SK-N-SH (cell line): ENCODE data around the gene MGAT4B.

ENCODE experiments used
- CTCF ChIP-seq: fragments of 200-600 bp; sonication (generic); IDR thresholded peaks from 2 replicates; pipeline ENCODE4 v1.6.1; 2017; ENCODE audit warnings: antibody characterized with exemption, mild to moderate bottlenecking, moderate library complexity
- FOXJ3 ChIP-seq: sonication (generic); formaldehyde crosslinking; IDR thresholded peaks from 2 replicates; pipeline ENCODE4 v1.5.1; 2020; ENCODE audit warnings: mild to moderate bottlenecking, missing genetic modification reagents
- NFIC ChIP-seq: IDR thresholded peaks from 2 replicates; pipeline ENCODE4 v1.4.0; 2012; ENCODE audit warnings: borderline replicate concordance
- RAD21 ChIP-seq: IDR thresholded peaks from 2 replicates; pipeline ENCODE4 v1.6.1; 2012; ENCODE audit warnings: mild to moderate bottlenecking, low read length
- RXRA ChIP-seq: IDR thresholded peaks from 2 replicates; pipeline ENCODE4 v1.4.0; 2012; ENCODE audit warnings: low read depth, mild to moderate bottlenecking, borderline replicate concordance

- no peak for TF ChIP-seq RXRA
- TF ChIP-seq NFIC, result no peak
- TF ChIP-seq RAD21, result no peak
- TF ChIP-seq CTCF, result no peak
- no peak for TF ChIP-seq FOXJ3 (CRISPR knock-in tag)
These were observed 28.8 kb downstream of the MGAT4B start for GRCh38 chr5:179777909-179778308.
